ENCODE measurements around the gene RNF212B.
"Not testable (repeated sequence)": the region's sequence is repeated elsewhere in the genome, so short reads cannot be mapped to it uniquely, and the experiment has no call there.

The RNF212B gene

DNA sequence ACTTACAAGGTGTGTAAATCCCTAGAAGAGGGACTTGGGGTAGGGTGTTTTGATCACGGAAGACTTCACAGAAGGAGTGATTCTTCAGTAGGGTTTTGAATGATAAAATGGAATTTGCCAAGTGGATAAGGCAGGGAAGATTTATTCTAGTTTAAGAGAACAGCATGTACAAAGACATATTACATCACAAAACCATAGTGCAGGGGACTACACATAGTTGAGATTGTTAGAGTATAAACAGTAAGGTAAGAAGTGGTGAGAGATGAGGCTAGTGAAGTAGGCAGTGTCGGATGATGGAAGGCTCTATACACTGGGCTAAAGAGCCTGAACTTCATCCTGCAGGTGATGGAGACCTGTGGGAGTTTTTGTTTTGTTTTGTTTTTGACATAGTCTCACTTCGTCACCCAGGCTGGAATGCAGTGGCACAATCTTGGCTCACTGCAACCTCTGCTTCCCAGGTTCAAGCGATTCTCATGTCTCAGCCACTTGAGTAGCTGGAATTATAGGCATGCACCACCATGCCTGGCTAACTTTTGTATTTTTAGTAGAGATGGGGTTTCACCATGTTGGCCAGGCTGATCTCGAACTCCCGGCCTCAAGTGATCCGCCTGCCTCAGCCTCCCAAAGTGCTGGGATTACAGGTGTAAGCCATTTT lies 3.5 kb downstream of the RNF212B start:
- not testable (repeated sequence) for H3K27ac ChIP-seq (ENCODE audit: low read depth, low read length); H3K9ac ChIP-seq (ENCODE audit: low read depth in 1 of 2, low read length in 2 of 2); H3K27me3 ChIP-seq (ENCODE audit: control insufficient read depth in 1 of 2, insufficient read depth in 2 of 2, low read length in 2 of 2); H3K4me3 ChIP-seq (ENCODE audit: low read depth in 1 of 2, low read length in 2 of 2); H3K9me3 ChIP-seq (ENCODE audit: control insufficient read depth in 1 of 2, low read length in 2 of 2); H3K36me3 ChIP-seq (ENCODE audit: control insufficient read depth in 1 of 2, insufficient read depth in 2 of 2, low read length in 2 of 2)
- H3K4me1 ChIP-seq (ENCODE audit: control insufficient read depth in 1 of 2, insufficient read depth in 2 of 2, low read length in 2 of 2), result peaks cover 6 to 26% of the 10 kb centered on the region in 2 donors

DNA sequence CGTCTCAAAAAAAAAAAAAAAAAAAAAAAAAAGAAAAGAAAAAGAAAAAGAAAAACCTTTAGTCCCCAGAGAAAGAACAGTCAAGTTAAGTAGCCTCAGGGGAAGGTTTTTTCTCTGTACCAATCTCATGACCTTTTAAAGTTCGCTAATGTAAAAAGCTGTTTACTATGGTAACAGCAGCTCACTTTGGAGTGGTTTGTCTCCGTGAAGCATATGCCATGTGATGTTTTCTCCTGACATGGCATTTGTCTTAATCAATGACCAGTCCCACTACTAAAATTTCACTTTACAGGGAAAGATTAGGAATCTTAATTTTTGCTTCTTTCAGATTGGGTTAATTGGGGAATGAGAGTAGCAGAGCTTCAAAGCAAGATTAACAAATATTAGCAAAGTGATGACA lies 4.3 kb downstream of the RNF212B start:
- Histone ChIP-seq H3K36me3 (ENCODE audit: control insufficient read depth in 1 of 2, insufficient read depth in 2 of 2, low read length in 2 of 2) (no peaks in the 10 kb centered on the region), H3K9me3 (ENCODE audit: control insufficient read depth in 1 of 2, low read length in 2 of 2) (no peaks in the 10 kb centered on the region), H3K27ac (ENCODE audit: low read depth, low read length) (no peak overlapping the region), H3K27me3 (ENCODE audit: control insufficient read depth in 1 of 2, insufficient read depth in 2 of 2, low read length in 2 of 2) (no peaks in the 10 kb centered on the region), H3K4me3 (ENCODE audit: low read depth in 1 of 2, low read length in 2 of 2) (no peak overlapping the region), H3K9ac (ENCODE audit: low read depth in 1 of 2, low read length in 2 of 2) (no peak overlapping the region), H3K4me1 (ENCODE audit: control insufficient read depth in 1 of 2, insufficient read depth in 2 of 2, low read length in 2 of 2) (peaks cover 6 to 27% of the 10 kb centered on the region in 2 donors)

DNA sequence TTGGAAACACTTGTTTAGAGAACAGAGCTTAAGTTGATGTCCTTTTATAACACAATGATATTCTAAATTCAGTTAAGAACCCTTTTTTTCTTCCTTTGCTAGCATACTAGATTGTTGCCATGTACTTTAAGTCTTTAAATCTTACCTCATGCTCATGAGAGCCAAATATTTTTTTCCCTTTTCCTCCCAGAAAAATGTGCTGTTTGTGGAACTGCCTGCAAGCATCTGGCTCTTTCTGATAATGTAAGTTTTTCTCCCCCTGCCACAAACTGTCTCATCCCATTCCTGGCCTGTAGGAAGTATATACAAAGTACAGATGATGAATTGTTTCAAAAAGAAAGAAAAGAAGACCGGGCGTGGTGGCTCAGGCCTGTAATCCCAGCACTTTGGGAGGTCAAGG lies 5.3 kb downstream of the RNF212B start:
- Histone ChIP-seq H3K4me3 (ENCODE audit: low read depth in 1 of 2, low read length in 2 of 2) (no peak overlapping the region), H3K27me3 (ENCODE audit: control insufficient read depth in 1 of 2, insufficient read depth in 2 of 2, low read length in 2 of 2) (no peaks in the 10 kb centered on the region), H3K36me3 (ENCODE audit: control insufficient read depth in 1 of 2, insufficient read depth in 2 of 2, low read length in 2 of 2) (no peaks in the 10 kb centered on the region), H3K9ac (ENCODE audit: low read depth in 1 of 2, low read length in 2 of 2) (no peak overlapping the region), H3K9me3 (ENCODE audit: control insufficient read depth in 1 of 2, low read length in 2 of 2) (no peaks in the 10 kb centered on the region), H3K4me1 (ENCODE audit: control insufficient read depth in 1 of 2, insufficient read depth in 2 of 2, low read length in 2 of 2) (peaks cover 4 to 25% of the 10 kb centered on the region in 2 donors), H3K27ac (ENCODE audit: low read depth, low read length) (no peak overlapping the region)

DNA sequence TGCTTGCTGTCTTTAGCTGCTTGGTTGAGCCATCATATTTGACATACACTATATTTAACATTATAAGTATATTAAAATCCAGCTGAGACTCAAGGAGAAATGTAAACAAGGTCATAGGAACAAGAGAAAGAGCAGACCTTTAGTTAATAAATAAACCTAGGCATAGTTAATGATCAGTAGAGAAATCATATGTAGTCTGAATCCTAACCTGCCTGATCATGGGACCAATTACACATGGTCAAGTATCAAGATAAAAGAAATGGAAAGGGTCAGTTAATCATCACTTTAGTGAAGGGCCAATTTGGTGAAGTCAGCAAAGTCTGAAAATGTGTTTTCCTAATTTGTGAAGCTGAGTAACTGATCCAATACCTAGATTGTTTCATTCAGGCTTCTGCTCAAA lies 7.5 kb downstream of the RNF212B start:
- no peak overlapping the region for H3K27ac ChIP-seq (ENCODE audit: low read depth, low read length)
- no peak overlapping the region for H3K9ac ChIP-seq (ENCODE audit: low read depth in 1 of 2, low read length in 2 of 2)
- no peaks in the 10 kb centered on the region for H3K9me3 ChIP-seq (ENCODE audit: control insufficient read depth in 1 of 2, low read length in 2 of 2)

DNA sequence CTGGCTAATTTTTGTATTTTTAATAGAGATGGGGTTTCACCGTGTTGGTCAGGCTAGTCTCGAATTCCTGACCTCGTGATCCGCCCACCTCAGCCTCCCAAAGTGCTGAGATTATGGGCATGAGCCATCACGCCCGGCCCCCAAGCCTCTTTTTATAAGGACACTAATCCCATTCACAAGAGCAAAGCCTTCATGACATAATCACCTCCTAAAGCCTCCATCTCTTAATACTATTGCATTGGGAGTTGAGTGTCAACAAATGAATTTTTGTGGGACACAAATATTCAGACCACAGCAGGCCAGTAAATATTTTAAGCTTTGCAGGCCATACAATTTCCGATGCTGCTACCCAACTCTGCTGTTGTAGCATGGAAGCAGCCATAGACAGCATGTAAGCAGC lies 10.9 kb downstream of the RNF212B start:
- Histone ChIP-seq H3K4me3 (ENCODE audit: low read depth in 1 of 2, low read length in 2 of 2) (no peak overlapping the region), H3K36me3 (ENCODE audit: control insufficient read depth in 1 of 2, insufficient read depth in 2 of 2, low read length in 2 of 2) (no peaks in the 10 kb centered on the region), H3K9ac (ENCODE audit: low read depth in 1 of 2, low read length in 2 of 2) (no peak overlapping the region), H3K9me3 (ENCODE audit: control insufficient read depth in 1 of 2, low read length in 2 of 2) (no peaks in the 10 kb centered on the region), H3K27ac (ENCODE audit: low read depth, low read length) (no peak overlapping the region), H3K4me1 (ENCODE audit: control insufficient read depth in 1 of 2, insufficient read depth in 2 of 2, low read length in 2 of 2) (peaks cover 3 to 22% of the 10 kb centered on the region in 2 donors), H3K27me3 (ENCODE audit: control insufficient read depth in 1 of 2, insufficient read depth in 2 of 2, low read length in 2 of 2) (no peaks in the 10 kb centered on the region)

More for the DNA sequence above, 7.5 kb downstream of the RNF212B start:
- H3K36me3 ChIP-seq (ENCODE audit: control insufficient read depth in 1 of 2, insufficient read depth in 2 of 2, low read length in 2 of 2), result no peaks in the 10 kb centered on the region
- no peaks in the 10 kb centered on the region for H3K27me3 ChIP-seq (ENCODE audit: control insufficient read depth in 1 of 2, insufficient read depth in 2 of 2, low read length in 2 of 2)
- H3K4me3 ChIP-seq (ENCODE audit: low read depth in 1 of 2, low read length in 2 of 2), result no peak overlapping the region
- peaks cover 3 to 22% of the 10 kb centered on the region in 2 donors for H3K4me1 ChIP-seq (ENCODE audit: control insufficient read depth in 1 of 2, insufficient read depth in 2 of 2, low read length in 2 of 2)

DNA sequence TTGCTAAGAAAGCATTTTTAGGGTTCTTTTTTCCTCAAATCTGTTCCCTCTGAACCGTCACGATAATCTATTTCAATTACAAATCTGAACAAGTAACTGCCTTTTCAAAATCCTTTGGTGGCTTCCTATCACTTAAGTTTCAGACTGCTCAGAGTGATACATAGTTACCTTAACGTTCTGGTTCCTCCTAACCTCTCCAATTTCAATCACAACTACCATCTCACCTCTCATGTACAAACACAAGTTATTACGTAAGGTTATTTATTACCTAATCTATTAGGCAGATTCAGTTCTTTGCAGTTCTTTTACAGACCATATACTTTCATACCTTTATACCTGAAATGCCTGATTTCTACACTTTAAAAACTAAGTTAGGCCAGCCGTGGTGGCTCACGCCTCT lies 12.1 kb downstream of the RNF212B start:
- H3K36me3 ChIP-seq (ENCODE audit: control insufficient read depth in 1 of 2, insufficient read depth in 2 of 2, low read length in 2 of 2), result no peaks in the 10 kb centered on the region
- no peak overlapping the region for H3K27ac ChIP-seq (ENCODE audit: low read depth, low read length)
- no peaks in the 10 kb centered on the region for H3K9me3 ChIP-seq (ENCODE audit: control insufficient read depth in 1 of 2, low read length in 2 of 2)
- peaks cover 3 to 12% of the 10 kb centered on the region in 2 donors for H3K4me1 ChIP-seq (ENCODE audit: control insufficient read depth in 1 of 2, insufficient read depth in 2 of 2, low read length in 2 of 2)
- no peaks in the 10 kb centered on the region for H3K27me3 ChIP-seq (ENCODE audit: control insufficient read depth in 1 of 2, insufficient read depth in 2 of 2, low read length in 2 of 2)
- H3K9ac ChIP-seq (ENCODE audit: low read depth in 1 of 2, low read length in 2 of 2), result no peak overlapping the region
- H3K4me3 ChIP-seq (ENCODE audit: low read depth in 1 of 2, low read length in 2 of 2), result no peak overlapping the region

DNA sequence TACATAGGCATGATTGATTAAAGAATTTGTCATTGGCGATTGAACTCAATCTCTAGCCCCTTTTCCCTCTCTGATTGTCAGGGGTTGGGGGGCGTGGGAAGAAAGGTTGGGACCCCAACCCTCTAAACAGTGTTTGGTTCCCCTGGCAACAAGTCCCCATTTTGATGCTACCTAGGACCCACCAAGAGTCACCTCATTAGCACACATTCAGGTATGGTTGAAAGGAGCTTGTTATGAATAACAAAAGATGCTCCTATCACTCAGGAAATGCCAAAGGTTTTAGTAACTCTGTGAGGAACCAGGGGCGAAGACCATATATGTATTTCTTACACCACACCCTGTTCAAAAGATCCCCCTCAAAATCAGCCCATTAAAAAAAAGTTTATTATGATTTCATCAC lies 14.3 kb downstream of the RNF212B start:
- no peaks in the 10 kb centered on the region for H3K9me3 ChIP-seq (ENCODE audit: control insufficient read depth in 1 of 2, low read length in 2 of 2)
- no peak overlapping the region for H3K9ac ChIP-seq (ENCODE audit: low read depth in 1 of 2, low read length in 2 of 2)
- H3K4me1 ChIP-seq (ENCODE audit: control insufficient read depth in 1 of 2, insufficient read depth in 2 of 2, low read length in 2 of 2), result no peaks in the 10 kb centered on the region
- H3K27ac ChIP-seq (ENCODE audit: low read depth, low read length), result no peak overlapping the region
- H3K27me3 ChIP-seq (ENCODE audit: control insufficient read depth in 1 of 2, insufficient read depth in 2 of 2, low read length in 2 of 2), result no peaks in the 10 kb centered on the region
- H3K4me3 ChIP-seq (ENCODE audit: low read depth in 1 of 2, low read length in 2 of 2), result no peak overlapping the region
- H3K36me3 ChIP-seq (ENCODE audit: control insufficient read depth in 1 of 2, insufficient read depth in 2 of 2, low read length in 2 of 2), result no peaks in the 10 kb centered on the region

DNA sequence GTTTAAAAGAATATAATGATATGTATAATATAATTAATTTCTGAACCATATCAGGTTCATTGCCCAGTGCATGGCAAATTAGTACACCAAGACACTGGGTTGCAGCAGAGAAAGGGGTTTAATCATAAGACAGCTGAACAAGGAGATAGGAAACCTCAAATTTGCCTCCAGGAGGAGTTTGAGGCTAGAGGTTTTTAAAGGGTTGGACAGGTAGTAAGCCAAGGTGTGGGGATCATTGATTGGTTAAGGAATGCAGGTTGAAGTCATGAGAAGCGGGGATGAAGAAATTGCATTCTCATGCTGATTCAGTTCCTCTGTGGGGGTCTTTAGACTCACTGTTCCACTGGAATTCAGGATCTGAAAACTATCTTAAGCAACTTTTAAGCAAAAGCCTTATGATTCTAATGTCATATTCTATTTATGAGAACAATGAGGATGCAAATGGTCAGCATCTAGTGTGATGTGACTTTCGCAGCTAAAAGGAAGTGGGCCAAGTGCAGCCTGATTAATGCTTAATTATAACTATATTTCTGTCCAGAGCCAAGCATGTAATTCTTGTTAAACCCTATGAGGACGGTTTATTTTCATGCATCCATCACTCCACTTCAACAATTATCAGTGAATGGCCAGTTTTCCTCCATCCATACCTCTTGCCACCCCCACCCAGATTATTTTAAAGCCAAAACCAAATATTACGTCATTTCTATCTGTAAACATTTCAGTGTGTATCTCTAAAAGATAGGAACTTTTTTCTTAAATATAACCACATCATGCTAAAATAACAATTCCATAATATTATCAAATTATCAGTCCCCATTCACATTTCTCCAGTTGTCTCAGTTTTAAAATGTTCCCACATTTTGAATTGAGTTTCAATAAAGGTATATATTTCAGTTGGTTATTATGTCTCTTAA lies 14.9 kb downstream of the RNF212B start:
- H3K4me3 ChIP-seq (ENCODE audit: low read depth in 1 of 2, low read length in 2 of 2), result no peak overlapping the region
- no peaks in the 10 kb centered on the region for H3K4me1 ChIP-seq (ENCODE audit: control insufficient read depth in 1 of 2, insufficient read depth in 2 of 2, low read length in 2 of 2)
- no peaks in the 10 kb centered on the region for H3K9me3 ChIP-seq (ENCODE audit: control insufficient read depth in 1 of 2, low read length in 2 of 2)
- no peak overlapping the region for H3K9ac ChIP-seq (ENCODE audit: low read depth in 1 of 2, low read length in 2 of 2)
- H3K27me3 ChIP-seq (ENCODE audit: control insufficient read depth in 1 of 2, insufficient read depth in 2 of 2, low read length in 2 of 2), result no peaks in the 10 kb centered on the region
- H3K27ac ChIP-seq (ENCODE audit: low read depth, low read length), result no peak overlapping the region
- no peaks in the 10 kb centered on the region for H3K36me3 ChIP-seq (ENCODE audit: control insufficient read depth in 1 of 2, insufficient read depth in 2 of 2, low read length in 2 of 2)

DNA sequence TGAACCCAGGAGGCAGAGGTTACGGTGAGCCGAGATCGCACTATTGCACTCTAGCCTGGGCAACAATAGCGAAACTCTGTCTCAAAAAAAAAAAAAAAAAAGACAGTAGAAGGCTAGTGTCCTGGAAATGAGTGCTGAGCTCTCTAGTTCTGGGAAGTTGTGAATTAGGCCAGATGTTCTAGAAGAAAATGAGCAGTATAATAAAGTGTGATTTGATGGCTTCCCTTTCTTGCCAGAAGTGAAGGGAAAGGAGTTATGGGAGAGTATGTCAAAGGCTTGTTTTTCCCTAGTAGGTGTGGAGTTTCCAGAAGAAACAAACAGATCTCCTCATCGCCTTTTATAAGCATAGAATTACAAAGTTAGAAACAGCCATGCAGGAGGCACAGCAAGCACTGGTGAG lies 20.5 kb downstream of the RNF212B start:
- H3K4me1 ChIP-seq (ENCODE audit: control insufficient read depth in 1 of 2, insufficient read depth in 2 of 2, low read length in 2 of 2), result no peaks in the 10 kb centered on the region
- no peaks in the 10 kb centered on the region for H3K27me3 ChIP-seq (ENCODE audit: control insufficient read depth in 1 of 2, insufficient read depth in 2 of 2, low read length in 2 of 2)
- no peaks in the 10 kb centered on the region for H3K36me3 ChIP-seq (ENCODE audit: control insufficient read depth in 1 of 2, insufficient read depth in 2 of 2, low read length in 2 of 2)
- H3K9ac ChIP-seq (ENCODE audit: low read depth in 1 of 2, low read length in 2 of 2), result no peak overlapping the region
- no peak overlapping the region for H3K4me3 ChIP-seq (ENCODE audit: low read depth in 1 of 2, low read length in 2 of 2)
- no peak overlapping the region for H3K27ac ChIP-seq (ENCODE audit: low read depth, low read length)
- no peaks in the 10 kb centered on the region for H3K9me3 ChIP-seq (ENCODE audit: control insufficient read depth in 1 of 2, low read length in 2 of 2)

DNA sequence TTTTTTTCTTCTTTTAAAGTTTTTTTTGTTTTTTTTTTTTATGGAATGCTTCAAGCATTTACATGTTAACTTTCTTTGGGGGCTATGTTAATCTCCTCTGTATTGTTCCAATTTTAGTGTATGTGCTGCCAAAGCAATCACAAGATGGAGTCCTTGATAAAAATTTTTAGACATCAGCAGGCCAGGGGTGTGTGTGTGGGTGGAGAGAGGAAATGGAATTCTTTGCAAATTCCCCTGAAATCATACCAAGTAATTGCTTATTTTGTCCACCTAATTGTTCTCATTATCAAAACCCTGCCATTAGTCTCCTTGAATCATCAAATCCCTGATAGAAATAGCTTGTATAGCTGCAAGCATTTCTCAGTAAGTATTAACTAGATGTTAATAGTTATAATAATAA lies 21.7 kb downstream of the RNF212B start:
- Histone ChIP-seq H3K27me3 (ENCODE audit: control insufficient read depth in 1 of 2, insufficient read depth in 2 of 2, low read length in 2 of 2) (no peaks in the 10 kb centered on the region), H3K9me3 (ENCODE audit: control insufficient read depth in 1 of 2, low read length in 2 of 2) (no peaks in the 10 kb centered on the region), H3K9ac (ENCODE audit: low read depth in 1 of 2, low read length in 2 of 2) (no peak overlapping the region), H3K36me3 (ENCODE audit: control insufficient read depth in 1 of 2, insufficient read depth in 2 of 2, low read length in 2 of 2) (no peaks in the 10 kb centered on the region), H3K27ac (ENCODE audit: low read depth, low read length) (no peak overlapping the region), H3K4me3 (ENCODE audit: low read depth in 1 of 2, low read length in 2 of 2) (no peak overlapping the region), H3K4me1 (ENCODE audit: control insufficient read depth in 1 of 2, insufficient read depth in 2 of 2, low read length in 2 of 2) (no peaks in the 10 kb centered on the region)
